Measurements from ENCODE around the gene PML. TPM values are rescaled to one million over a fixed set of nuclear protein-coding genes. Genes with fewer than 3 reads are reported as not detected.

The PML gene
- total RNA-seq, 1 donor from 2014 or later: 27.8 TPM

DNA sequence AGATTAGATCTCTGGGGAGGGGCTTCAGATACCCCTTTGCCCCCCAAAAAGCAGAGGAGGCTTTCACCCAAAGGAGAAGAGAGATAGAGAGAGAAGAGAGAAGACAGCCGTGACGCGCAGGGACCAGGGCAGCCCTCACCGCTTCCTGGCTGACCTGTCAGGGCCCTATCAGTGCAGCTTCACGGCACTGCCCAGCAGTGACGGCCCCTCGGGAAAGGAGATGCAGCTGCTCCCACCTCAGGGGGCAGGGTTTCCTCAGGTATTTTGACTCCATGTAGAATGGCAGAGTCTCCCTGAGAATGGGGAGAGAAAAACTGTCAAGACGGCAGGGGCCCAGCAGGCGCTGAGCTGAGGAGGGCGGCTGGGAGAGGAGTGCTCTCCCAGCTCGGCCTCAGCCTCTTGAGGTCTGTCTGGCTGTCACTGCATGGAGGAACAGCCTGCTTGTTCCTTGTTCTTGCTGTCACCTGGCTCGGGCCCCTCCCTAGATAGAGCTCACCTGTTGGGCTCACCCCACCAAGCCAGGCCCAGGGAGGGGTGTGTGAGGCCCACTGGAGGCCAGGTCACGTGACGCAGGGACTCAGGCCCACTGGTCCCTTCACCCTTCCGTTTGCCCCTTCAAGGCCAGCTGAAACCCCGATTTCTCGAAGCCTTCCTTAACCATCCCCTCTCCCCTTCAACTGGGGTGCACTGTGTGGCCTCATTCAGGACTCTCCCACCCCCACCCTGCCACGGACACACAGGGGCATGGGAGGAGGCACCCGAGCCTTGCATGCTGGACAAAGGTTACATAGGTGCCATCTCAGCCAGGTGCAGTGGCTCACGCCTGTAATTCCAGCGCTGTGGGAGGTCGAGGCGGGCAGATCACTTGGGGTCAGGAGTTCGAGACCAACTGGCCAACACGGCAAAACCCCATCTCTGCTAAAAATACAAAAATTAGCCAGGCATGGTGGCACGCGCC lies 40.0 kb upstream of the PML start:
- H3K36me3 Mint-ChIP-seq (ENCODE audit: insufficient read depth): no peaks in the 10 kb centered on the region
- DNase-seq (ENCODE audit: low spot score, unreplicated experiment): no peak
- H3K27ac Mint-ChIP-seq: no peak overlapping the region
- peaks cover 8% of the 10 kb centered on the region for H3K27me3 Mint-ChIP-seq
- TF ChIP-seq, protein P1, sequence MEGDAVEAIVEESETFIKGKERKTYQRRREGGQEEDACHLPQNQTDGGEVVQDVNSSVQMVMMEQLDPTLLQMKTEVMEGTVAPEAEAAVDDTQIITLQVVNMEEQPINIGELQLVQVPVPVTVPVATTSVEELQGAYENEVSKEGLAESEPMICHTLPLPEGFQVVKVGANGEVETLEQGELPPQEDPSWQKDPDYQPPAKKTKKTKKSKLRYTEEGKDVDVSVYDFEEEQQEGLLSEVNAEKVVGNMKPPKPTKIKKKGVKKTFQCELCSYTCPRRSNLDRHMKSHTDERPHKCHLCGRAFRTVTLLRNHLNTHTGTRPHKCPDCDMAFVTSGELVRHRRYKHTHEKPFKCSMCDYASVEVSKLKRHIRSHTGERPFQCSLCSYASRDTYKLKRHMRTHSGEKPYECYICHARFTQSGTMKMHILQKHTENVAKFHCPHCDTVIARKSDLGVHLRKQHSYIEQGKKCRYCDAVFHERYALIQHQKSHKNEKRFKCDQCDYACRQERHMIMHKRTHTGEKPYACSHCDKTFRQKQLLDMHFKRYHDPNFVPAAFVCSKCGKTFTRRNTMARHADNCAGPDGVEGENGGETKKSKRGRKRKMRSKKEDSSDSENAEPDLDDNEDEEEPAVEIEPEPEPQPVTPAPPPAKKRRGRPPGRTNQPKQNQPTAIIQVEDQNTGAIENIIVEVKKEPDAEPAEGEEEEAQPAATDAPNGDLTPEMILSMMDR (IDR thresholded peaks at IDR 0.05; ENCODE audit: unreplicated experiment): no peak
- no peak overlapping the region for H3K4me3 Mint-ChIP-seq (ENCODE audit: low read depth)
- peaks cover 1% of the 10 kb centered on the region for H3K4me1 Mint-ChIP-seq (ENCODE audit: low read depth)
- no peaks in the 10 kb centered on the region for H3K9me3 Mint-ChIP-seq (ENCODE audit: low read depth)

DNA sequence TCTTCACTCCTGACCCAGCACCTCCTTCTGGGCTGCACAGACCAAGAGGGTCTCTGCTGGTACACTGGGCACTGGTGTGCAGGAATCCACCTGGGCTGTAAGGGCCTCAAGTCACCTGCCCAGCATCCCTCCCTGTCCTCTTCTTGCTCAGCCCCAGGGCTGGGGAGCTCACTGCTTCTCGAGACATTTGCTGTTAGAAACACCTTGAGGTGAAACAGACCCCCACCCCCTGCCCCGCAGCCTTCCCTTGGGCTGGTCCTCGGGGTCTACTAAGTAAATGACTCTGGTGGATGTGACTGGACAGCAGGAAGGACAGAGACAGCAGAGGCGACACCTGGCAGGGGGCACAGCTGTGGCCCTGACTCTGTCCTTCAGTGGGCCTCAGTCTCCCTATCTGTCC lies 39.2 kb upstream of the PML start:
- no peak overlapping the region for H3K4me3 Mint-ChIP-seq (ENCODE audit: low read depth)

GRCh38 chr15:73955861-73956742 lies 38.4 kb upstream of the PML start:
- Mint-ChIP-seq H3K4me3 (ENCODE audit: low read depth) (no peak overlapping the region), H3K27me3 (peaks cover 8% of the 10 kb centered on the region), H3K4me1 (ENCODE audit: low read depth) (peaks cover 1% of the 10 kb centered on the region), H3K36me3 (ENCODE audit: insufficient read depth) (no peaks in the 10 kb centered on the region), H3K27ac (no peak overlapping the region), H3K9me3 (ENCODE audit: low read depth) (no peaks in the 10 kb centered on the region)
- DNase-seq (ENCODE audit: low spot score, unreplicated experiment): no peak
- TF ChIP-seq, protein P1 (IDR thresholded peaks at IDR 0.05; ENCODE audit: unreplicated experiment): no peak

More for the DNA sequence above, 39.2 kb upstream of the PML start:
- Mint-ChIP-seq H3K27ac (no peak overlapping the region), H3K4me1 (ENCODE audit: low read depth) (peaks cover 1% of the 10 kb centered on the region), H3K36me3 (ENCODE audit: insufficient read depth) (no peaks in the 10 kb centered on the region), H3K27me3 (peaks cover 8% of the 10 kb centered on the region), H3K9me3 (ENCODE audit: low read depth) (no peaks in the 10 kb centered on the region)
- DNase-seq (ENCODE audit: low spot score, unreplicated experiment): no peak
- TF ChIP-seq, protein P1 (IDR thresholded peaks at IDR 0.05; ENCODE audit: unreplicated experiment): no peak

GRCh38 chr15:73956743-73957135 lies 37.8 kb upstream of the PML start:
- H3K4me3 Mint-ChIP-seq (ENCODE audit: low read depth): no peak overlapping the region
- H3K9me3 Mint-ChIP-seq (ENCODE audit: low read depth): no peaks in the 10 kb centered on the region
- TF ChIP-seq, protein P1 (IDR thresholded peaks at IDR 0.05; ENCODE audit: unreplicated experiment): no peak
- H3K27ac Mint-ChIP-seq: no peak overlapping the region
- no peak for DNase-seq (ENCODE audit: low spot score, unreplicated experiment)
- no peaks in the 10 kb centered on the region for H3K36me3 Mint-ChIP-seq (ENCODE audit: insufficient read depth)
- H3K4me1 Mint-ChIP-seq (ENCODE audit: low read depth): no peaks in the 10 kb centered on the region
- H3K27me3 Mint-ChIP-seq: peaks cover 8% of the 10 kb centered on the region

DNA sequence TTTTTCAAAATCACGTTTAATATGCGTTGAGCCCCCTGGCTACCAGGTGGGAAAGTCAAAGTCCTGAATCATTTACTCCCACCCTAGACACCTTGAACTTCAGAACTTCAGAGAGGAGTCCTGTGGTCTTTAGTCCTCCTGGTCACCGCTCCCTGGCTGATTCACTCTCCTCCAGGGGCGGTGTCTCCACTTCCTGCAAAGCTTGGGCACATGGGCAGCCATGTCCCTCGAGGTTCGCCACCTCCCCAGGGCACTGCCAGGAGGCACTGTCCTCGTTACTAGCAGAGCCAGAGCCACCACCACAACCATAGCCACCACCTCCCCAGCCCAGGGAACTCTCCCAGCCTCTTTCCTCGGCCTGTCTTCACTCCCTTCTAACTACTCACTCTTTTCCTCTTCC lies 37.2 kb upstream of the PML start:
- H3K4me3 Mint-ChIP-seq (ENCODE audit: low read depth): no peak overlapping the region
- no peaks in the 10 kb centered on the region for H3K36me3 Mint-ChIP-seq (ENCODE audit: insufficient read depth)
- TF ChIP-seq, protein P1 (IDR thresholded peaks at IDR 0.05; ENCODE audit: unreplicated experiment): no peak
- H3K9me3 Mint-ChIP-seq (ENCODE audit: low read depth): no peaks in the 10 kb centered on the region
- no peak overlapping the region for H3K27ac Mint-ChIP-seq
- H3K27me3 Mint-ChIP-seq: peaks cover 8% of the 10 kb centered on the region
- DNase-seq (ENCODE audit: low spot score, unreplicated experiment): no peak
- H3K4me1 Mint-ChIP-seq (ENCODE audit: low read depth): no peaks in the 10 kb centered on the region

All from progenitor cell of endocrine pancreas (in vitro differentiated cells).